Coronary artery (tissue), 2 donors: ENCODE measurements around the gene MED19.

Experiments
- DNase-seq: peaks from one replicate; pipeline ENCODE4 v3.0.0-alpha.2; 2017; ENCODE audit warnings: low spot score
- H3K27ac ChIP-seq, 2 donors: fragments of 200-600 bp; sonication (generic); one replicate each; pipeline ENCODE4 v1.5.1; 2016 to 2019
- H3K4me3 ChIP-seq: fragments of 200-600 bp; sonication (generic); 2 replicates; pipeline ENCODE4 v1.5.1; 2016; ENCODE audit warnings: mild to moderate bottlenecking, moderate library complexity
- CTCF ChIP-seq: fragments of 200-600 bp; sonication (generic); IDR thresholded peaks from one replicate; pipeline ENCODE4 v1.5.1; 2019; ENCODE audit warnings: antibody characterized with exemption

Gene MED19

GRCh38 chr11:57711414-57712255 lies at the start of gene MED19:
TSS of gene MED19 (minus strand) at chr11:57712215. CDS start at chr11:57712179, 36 bp downstream.
- TF ChIP-seq CTCF = no peak

GRCh38 chr11:57758174-57758573 lies 46.2 kb upstream of the MED19 start:
- TF ChIP-seq CTCF = no peak
- no peak for DNase-seq
- no peak overlapping the region for H3K4me3 ChIP-seq
- no peak overlapping the region for H3K27ac ChIP-seq

More at GRCh38 chr11:57711414-57712255, at the start of gene MED19:
- H3K27ac ChIP-seq = peak within 1 kb of the TSS; percentile 73 to 89
- peak; percentile 94 for DNase-seq
- peak within 1 kb of the TSS; percentile 78 for H3K4me3 ChIP-seq

GRCh38 chr11:57752954-57753353 lies 40.9 kb upstream of the MED19 start:
- no peak overlapping the region for H3K4me3 ChIP-seq
- DNase-seq = no peak
- no peak overlapping the region for H3K27ac ChIP-seq
- TF ChIP-seq CTCF = no peak

GRCh38 chr11:57751676-57752253 lies 39.8 kb upstream of the MED19 start, which contains the start of gene BTBD18:
TSS of gene BTBD18 (minus strand) at chr11:57751819. CDS start at chr11:57751188, 631 bp downstream.
- no peak within 1 kb of the TSS for H3K27ac ChIP-seq
- no peak within 1 kb of the TSS for H3K4me3 ChIP-seq
- TF ChIP-seq CTCF = no peak
- DNase-seq = no peak

GRCh38 chr11:57751176-57751575 lies 39.2 kb upstream of the MED19 start:
- H3K27ac ChIP-seq = no peak overlapping the region
- DNase-seq = no peak

GRCh38 chr11:57746920-57747319 lies 34.9 kb upstream of the MED19 start:
- no peak overlapping the region for H3K4me3 ChIP-seq
- no peak for DNase-seq
- no peak overlapping the region for H3K27ac ChIP-seq
- no peak for TF ChIP-seq CTCF

More at GRCh38 chr11:57751176-57751575, 39.2 kb upstream of the MED19 start:
- no peak overlapping the region for H3K4me3 ChIP-seq
- TF ChIP-seq CTCF = no peak
